RWPE1 (cell line): Measurements from ENCODE around the gene SDHAF2.

Experiments used
- CTCF ChIA-PET: fragments of 350-600 bp; sonication (Branson Sonifier 250); formaldehyde crosslinking; extraction: SDS; loops from one replicate; lab custom pipeline; 2021; lab: Yijun Ruan, JAX
- POLR2A ChIA-PET: fragments of 400-600 bp; formaldehyde crosslinking; extraction: SDS; loops from one replicate; lab custom pipeline; 2020; ENCODE audit warnings: antibody characterized with exemption; ENCODE audit not compliant: low non-redundant PET; lab: Yijun Ruan, JAX
- DNase-seq: peaks from one replicate; pipeline ENCODE4 v3.0.0; 2012; ENCODE audit warnings: low spot score
- H3K27ac ChIP-seq: fragments of 450-650 bp; 2 replicates; pipeline ENCODE4 v1.5.1; 2017
- TF ChIP-seq, protein P1 (sequence below): fragments of 450-650 bp; conservative IDR thresholded peaks from 2 replicates; pipeline ENCODE4 v1.5.1; 2017; ENCODE audit warnings: low read depth, mild to moderate bottlenecking

SDHAF2 gene

DNA sequence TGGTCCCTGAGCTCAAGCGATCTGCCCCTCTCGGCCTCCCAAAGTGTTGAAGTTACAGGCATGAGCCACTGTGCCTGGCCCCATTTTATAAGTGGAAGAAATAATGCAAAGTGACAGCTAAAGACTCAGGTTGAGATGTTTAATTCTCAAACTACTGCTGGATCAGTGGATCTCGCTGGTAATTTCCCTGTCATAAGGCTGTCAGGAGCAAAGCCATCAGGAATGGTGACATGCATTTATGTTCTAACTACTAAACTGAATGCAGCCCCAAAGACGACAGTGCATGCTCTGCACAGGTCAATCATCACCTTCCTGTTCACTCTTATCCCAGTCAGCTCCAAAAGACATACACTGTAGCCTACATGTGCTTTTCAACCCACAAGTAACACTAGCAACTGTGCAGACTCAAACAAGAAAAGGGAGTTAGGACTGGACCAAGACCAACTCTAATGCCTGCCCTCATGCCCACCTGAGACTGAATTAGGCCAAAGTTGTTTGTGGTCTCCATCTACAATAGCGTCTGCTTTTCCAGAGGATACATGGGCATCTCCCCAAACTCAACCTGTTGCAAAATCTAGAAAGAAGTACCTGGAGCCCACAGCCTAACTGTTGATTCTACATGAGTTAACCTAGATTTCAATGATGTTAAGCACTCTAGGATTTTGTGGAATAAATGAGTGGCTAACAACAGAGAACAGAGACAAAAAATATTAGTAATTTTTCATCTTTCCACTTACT, 22.8 kb upstream of the SDHAF2 start:
- POLR2A ChIA-PET: no interaction called here
- TF ChIP-seq, protein P1, sequence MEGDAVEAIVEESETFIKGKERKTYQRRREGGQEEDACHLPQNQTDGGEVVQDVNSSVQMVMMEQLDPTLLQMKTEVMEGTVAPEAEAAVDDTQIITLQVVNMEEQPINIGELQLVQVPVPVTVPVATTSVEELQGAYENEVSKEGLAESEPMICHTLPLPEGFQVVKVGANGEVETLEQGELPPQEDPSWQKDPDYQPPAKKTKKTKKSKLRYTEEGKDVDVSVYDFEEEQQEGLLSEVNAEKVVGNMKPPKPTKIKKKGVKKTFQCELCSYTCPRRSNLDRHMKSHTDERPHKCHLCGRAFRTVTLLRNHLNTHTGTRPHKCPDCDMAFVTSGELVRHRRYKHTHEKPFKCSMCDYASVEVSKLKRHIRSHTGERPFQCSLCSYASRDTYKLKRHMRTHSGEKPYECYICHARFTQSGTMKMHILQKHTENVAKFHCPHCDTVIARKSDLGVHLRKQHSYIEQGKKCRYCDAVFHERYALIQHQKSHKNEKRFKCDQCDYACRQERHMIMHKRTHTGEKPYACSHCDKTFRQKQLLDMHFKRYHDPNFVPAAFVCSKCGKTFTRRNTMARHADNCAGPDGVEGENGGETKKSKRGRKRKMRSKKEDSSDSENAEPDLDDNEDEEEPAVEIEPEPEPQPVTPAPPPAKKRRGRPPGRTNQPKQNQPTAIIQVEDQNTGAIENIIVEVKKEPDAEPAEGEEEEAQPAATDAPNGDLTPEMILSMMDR: no peak
- DNase-seq: no peak
- H3K27ac ChIP-seq: no peak overlapping the region
- CTCF ChIA-PET: interaction anchor here (0.6 to 1.0 kb wide), 2 partner anchors 19 to 21 kb away, joined by 4 to 5 read pairs; no protein-coding TSS in a partner anchor

DNA sequence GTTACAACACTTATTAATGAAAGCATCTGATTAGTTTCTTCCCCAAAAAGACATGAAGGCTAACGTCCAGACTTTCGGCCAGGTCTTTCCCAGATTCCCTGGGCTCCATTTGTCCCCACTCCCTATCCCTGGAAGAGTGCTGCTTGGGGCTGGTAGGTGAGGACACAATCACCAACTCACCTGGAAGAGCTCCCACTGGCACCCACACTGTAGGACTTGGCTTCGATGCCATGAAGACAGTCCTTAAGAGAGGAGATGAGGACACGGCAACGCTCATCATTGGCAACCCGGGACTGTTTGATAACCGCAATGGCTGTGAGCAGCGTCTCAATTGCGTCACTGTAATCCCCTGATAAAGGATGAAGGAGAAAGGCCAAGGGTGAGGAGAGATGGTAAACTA, 18.3 kb upstream of the SDHAF2 start:
- ChIA-PET CTCF (no interaction called here), POLR2A (no interaction called here)
- H3K27ac ChIP-seq: no peak overlapping the region
- TF ChIP-seq, protein P1: no peak
- DNase-seq: no peak

DNA sequence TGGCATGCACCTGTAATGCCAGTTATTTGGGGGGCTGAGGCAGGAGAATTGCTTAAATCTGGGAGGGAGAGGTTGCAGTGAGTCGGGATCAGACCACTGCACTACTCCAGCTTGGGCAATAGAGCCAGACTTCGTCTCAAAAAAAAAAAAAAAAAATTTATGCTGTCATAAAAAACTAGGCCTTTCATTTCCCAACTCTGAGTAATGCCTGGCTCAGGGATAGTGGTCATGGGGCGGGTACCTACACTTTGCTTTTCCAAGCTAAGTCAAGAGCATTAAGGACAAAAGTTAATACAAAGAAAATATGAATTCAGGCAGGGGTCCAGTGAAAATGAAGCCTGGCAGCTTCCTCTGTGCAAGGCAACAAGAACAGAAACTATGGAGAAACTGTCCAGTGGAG, 16.4 kb upstream of the SDHAF2 start:
- POLR2A ChIA-PET: interaction anchor here (0.7 kb wide), 1 partner anchor 13 kb away, joined by 9 read pairs; no protein-coding TSS in a partner anchor
- CTCF ChIA-PET: no interaction called here
- no peak overlapping the region for H3K27ac ChIP-seq
- DNase-seq: no peak
- TF ChIP-seq, protein P1: no peak

- no peak overlapping the region for H3K27ac ChIP-seq
- no peak for DNase-seq
- ChIA-PET POLR2A (no interaction called here), CTCF (interaction anchor here (0.6 kb wide), 1 partner anchor 21 kb away, joined by 5 read pairs; no protein-coding TSS in a partner anchor)
- TF ChIP-seq, protein P1: no peak
These were observed 15.4 kb upstream of the SDHAF2 start for GRCh38 chr11:61414547-61414946.

DNA sequence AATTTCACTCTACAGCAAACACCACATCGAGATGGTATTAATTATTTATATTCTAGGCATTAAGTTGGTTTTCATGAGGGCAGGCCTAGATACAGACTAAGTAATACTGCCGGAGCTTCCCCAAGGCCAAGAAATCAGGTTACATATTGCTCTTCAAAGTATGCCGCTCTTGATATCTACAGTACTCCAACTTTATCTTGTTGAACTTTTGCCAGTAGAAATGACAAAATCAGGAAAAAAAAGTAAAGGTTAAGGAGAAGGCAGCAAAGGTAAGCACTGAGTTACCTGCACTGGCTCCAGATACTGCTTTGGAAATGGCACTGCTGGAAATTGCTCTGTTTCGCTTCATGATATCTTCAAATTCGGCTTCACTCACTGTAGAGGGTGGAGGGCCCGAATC, 14.5 kb upstream of the SDHAF2 start:
- no peak for DNase-seq
- no peak overlapping the region for H3K27ac ChIP-seq
- TF ChIP-seq, protein P1: no peak
- ChIA-PET POLR2A (no interaction called here), CTCF (no interaction called here)

DNA sequence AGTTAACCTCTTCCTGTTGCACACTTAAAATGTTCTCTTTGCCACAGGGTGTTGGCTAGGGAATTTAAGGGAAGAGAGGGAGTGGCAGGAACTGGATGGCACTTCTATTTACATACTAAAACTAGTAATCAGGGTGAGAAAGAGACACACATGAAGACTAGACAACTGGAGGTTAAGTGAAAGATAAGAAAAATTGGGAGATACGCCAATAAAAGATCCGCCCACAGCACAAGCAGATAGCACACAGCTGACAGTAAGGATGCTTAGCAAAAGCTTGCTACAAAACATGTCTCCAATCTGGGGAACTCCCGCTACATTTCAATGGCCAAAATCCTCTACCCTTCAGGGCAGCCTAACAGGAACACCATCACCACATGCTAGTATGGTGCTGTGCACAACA, 13.0 kb upstream of the SDHAF2 start:
- POLR2A ChIA-PET: no interaction called here
- CTCF ChIA-PET: no interaction called here

More for the DNA sequence above, 13.0 kb upstream of the SDHAF2 start:
- TF ChIP-seq, protein P1: no peak
- no peak overlapping the region for H3K27ac ChIP-seq
- DNase-seq: no peak
